Parathyroid adenoma (tissue), 2 donors: ENCODE measurements around the gene ABHD10.

Experiments used
- H2AFZ ChIP-seq: fragments of 300-600 bp; sonication (generic); one replicate; pipeline ENCODE4 v1.7.0; 2017; ENCODE audit warnings: antibody characterized with exemption, mild to moderate bottlenecking
- H3K27ac ChIP-seq: fragments of 300-600 bp; sonication (generic); one replicate; pipeline ENCODE4 v1.7.0; 2017
- H3K27me3 ChIP-seq: fragments of 300-600 bp; sonication (generic); one replicate; pipeline ENCODE4 v1.7.0; 2017; ENCODE audit warnings: low read length; ENCODE audit not compliant: control insufficient read depth, insufficient read depth
- H3K36me3 ChIP-seq: fragments of 300-600 bp; sonication (generic); one replicate; pipeline ENCODE4 v1.7.0; 2017; ENCODE audit warnings: low read length; ENCODE audit not compliant: control insufficient read depth, insufficient read depth
- H3K4me1 ChIP-seq: fragments of 300-600 bp; sonication (generic); one replicate; pipeline ENCODE4 v1.7.0; 2017; ENCODE audit warnings: control low read depth
- H3K4me2 ChIP-seq: fragments of 300-600 bp; sonication (generic); one replicate; pipeline ENCODE4 v1.7.0; 2017; ENCODE audit warnings: low read length
- H3K4me3 ChIP-seq: fragments of 300-600 bp; sonication (generic); one replicate; pipeline ENCODE4 v1.7.0; 2017; ENCODE audit warnings: low read depth, low read length
- H3K79me2 ChIP-seq: fragments of 300-600 bp; sonication (generic); one replicate; pipeline ENCODE4 v1.7.0; 2017; ENCODE audit warnings: control low read depth
- H3K9ac ChIP-seq: fragments of 300-600 bp; sonication (generic); one replicate; pipeline ENCODE4 v1.7.0; 2017; ENCODE audit warnings: mild to moderate bottlenecking
- H3K9me3 ChIP-seq: fragments of 300-600 bp; sonication (generic); one replicate; pipeline ENCODE4 v1.7.0; 2017; ENCODE audit warnings: low read length; ENCODE audit not compliant: control insufficient read depth
- CTCF ChIP-seq: fragments of 300-600 bp; sonication (generic); IDR thresholded peaks from one replicate; pipeline ENCODE4 v1.7.0; 2017; ENCODE audit warnings: antibody characterized with exemption, mild to moderate bottlenecking
- donor health status: primary hyperparathyroidism.

Gene ABHD10

GRCh38 chr3:111952866-111953450 lies 25.9 kb upstream of the ABHD10 start:
- no peak overlapping the region for H3K27ac ChIP-seq
- H3K4me3 ChIP-seq: no peak overlapping the region
- no peaks in the 10 kb centered on the region for H3K36me3 ChIP-seq
- H3K9me3 ChIP-seq: no peaks in the 10 kb centered on the region
- no peak for TF ChIP-seq CTCF
- H3K9ac ChIP-seq: no peak overlapping the region
- no peaks in the 10 kb centered on the region for H3K4me1 ChIP-seq
- H3K4me2 ChIP-seq: no peak overlapping the region
- no peak overlapping the region for H2AFZ ChIP-seq
- H3K79me2 ChIP-seq: no peaks in the 10 kb centered on the region
- H3K27me3 ChIP-seq: no peaks in the 10 kb centered on the region

- Histone ChIP-seq H3K79me2 (no peaks in the 10 kb centered on the region), H3K27me3 (no peaks in the 10 kb centered on the region), H3K27ac (no peak overlapping the region), H3K4me2 (no peak overlapping the region), H2AFZ (no peak overlapping the region), H3K9ac (no peak overlapping the region), H3K4me1 (no peaks in the 10 kb centered on the region), H3K9me3 (no peaks in the 10 kb centered on the region), H3K4me3 (no peak overlapping the region), H3K36me3 (no peaks in the 10 kb centered on the region)
- TF ChIP-seq CTCF: no peak
Measured at GRCh38 chr3:111954228-111954990, 24.4 kb upstream of the ABHD10 start.

DNA sequence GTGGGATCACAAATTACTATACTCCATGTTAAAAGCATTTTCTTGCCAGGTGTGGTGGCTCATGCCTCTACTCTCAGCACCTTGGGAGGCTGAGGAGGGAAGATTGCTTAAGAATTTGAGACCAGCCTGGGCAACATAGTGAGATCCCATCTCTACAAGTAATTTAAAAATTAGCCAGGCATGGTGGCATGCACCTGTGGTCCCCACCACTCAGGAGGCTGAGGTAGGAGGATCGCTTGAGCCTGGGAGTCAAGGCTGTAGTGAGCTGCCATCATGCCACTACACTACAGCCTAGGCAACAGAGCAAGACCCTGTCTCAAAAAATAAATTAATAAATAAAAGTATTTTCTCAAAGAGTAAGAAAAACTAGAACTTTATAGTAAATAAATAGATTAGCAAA lies 22.9 kb upstream of the ABHD10 start:
- H3K4me2 ChIP-seq: no peak overlapping the region
- H3K9me3 ChIP-seq: no peaks in the 10 kb centered on the region
- H3K36me3 ChIP-seq: no peaks in the 10 kb centered on the region
- H3K79me2 ChIP-seq: no peaks in the 10 kb centered on the region
- no peak overlapping the region for H3K9ac ChIP-seq
- H3K4me1 ChIP-seq: no peaks in the 10 kb centered on the region
- H2AFZ ChIP-seq: no peak overlapping the region
- H3K27ac ChIP-seq: no peak overlapping the region
- no peak overlapping the region for H3K4me3 ChIP-seq
- no peak for TF ChIP-seq CTCF
- no peaks in the 10 kb centered on the region for H3K27me3 ChIP-seq

DNA sequence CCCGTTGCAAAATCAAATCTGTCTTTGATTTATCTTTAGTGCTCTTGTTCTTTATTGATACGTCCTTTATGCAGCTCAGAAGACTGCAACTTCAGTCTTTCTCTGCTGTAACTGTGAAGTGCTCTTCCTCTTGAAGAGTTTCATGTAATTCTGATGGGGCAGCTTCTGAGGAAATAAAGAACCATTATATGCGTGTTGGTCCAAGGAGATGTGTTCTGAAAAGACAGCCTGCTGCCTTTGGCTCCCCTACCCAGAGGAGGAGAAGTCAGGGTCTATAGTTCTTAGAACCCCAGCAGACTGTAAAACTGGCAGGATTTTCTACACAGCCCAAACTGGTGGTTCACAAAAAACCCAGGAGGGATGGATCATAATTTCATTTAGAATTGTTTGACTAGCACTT lies 22.4 kb upstream of the ABHD10 start:
- H3K27me3 ChIP-seq: no peaks in the 10 kb centered on the region
- no peaks in the 10 kb centered on the region for H3K79me2 ChIP-seq
- no peak overlapping the region for H3K4me3 ChIP-seq
- no peaks in the 10 kb centered on the region for H3K4me1 ChIP-seq
- H3K36me3 ChIP-seq: no peaks in the 10 kb centered on the region
- no peaks in the 10 kb centered on the region for H3K9me3 ChIP-seq
- no peak for TF ChIP-seq CTCF
- H3K4me2 ChIP-seq: no peak overlapping the region
- H2AFZ ChIP-seq: no peak overlapping the region
- H3K27ac ChIP-seq: no peak overlapping the region
- H3K9ac ChIP-seq: no peak overlapping the region
